K562 (cell line): ENCODE measurements around the gene ARHGAP26. TPM values are rescaled to one million over a fixed set of nuclear protein-coding genes. Genes with fewer than 3 reads are reported as not detected.

Experiments
- ATAC-seq: fragments of 200-7000 bp; cut with Tn5 transposase; 3 replicates; pipeline ENCODE4 v1.9.1; 2020; ENCODE audit warnings: moderate library complexity
- BruUV-seq: library from RNA; stranded (reverse); fragments of 400-500 nt; replicated peaks from 2 replicates; lab custom pipeline; 2021; lab: Mats Ljungman, UMichigan
- CTCF ChIA-PET: fragments of 300-600 bp; formaldehyde crosslinking; extraction: SDS; loops from one replicate; lab custom pipeline; 2021; ENCODE audit warnings: low intra/inter-chr PET ratio; lab: Yijun Ruan, JAX
- POLR2A ChIA-PET: fragments of 300-600, 350-650 bp; sonication (Branson Sonifier 250); formaldehyde crosslinking; extraction: SDS; loops from one replicate; lab custom pipeline; 2021; ENCODE audit warnings: antibody characterized with exemption, inconsistent platforms; lab: Yijun Ruan, JAX
- DNase-seq, 4 experiments: peaks; one replicate each; pipeline versions ENCODE4 v3.0.0 to v3.0.0-alpha.2; 2011 to 2018; ENCODE audit warnings: low spot score in 3 of 4, mixed read lengths in 3 of 4; ENCODE audit errors: extremely low read depth in 1 of 4
- FAIRE-seq: peaks from 2 replicates; lab custom pipeline; 2011; peaks lifted over from hg19 to GRCh38; lab: Jason Lieb, UNC
- H2AFZ ChIP-seq: 2 replicates; pipeline ENCODE4 v1.6.0; 2011; ENCODE audit warnings: low read depth, low read length, control low read depth, inconsistent platforms
- H3K27ac ChIP-seq: fragments of 200-600 bp; 3 replicates; pipeline ENCODE4 v1.8.0; 2011; ENCODE audit warnings: low read depth, mild to moderate bottlenecking, control low read depth, inconsistent platforms, low read length, moderate library complexity, mixed read lengths; ENCODE audit errors: extremely low read depth
- H3K27me3 ChIP-seq, 2 experiments: fragments of 300-600 bp in 1 of 2; 2 replicates in 1 of 2; 3 replicates in 1 of 2; pipeline versions ENCODE4 v1.6.0 to v1.8.0; 2011; ENCODE audit warnings: inconsistent platforms in 2 of 2, low read length in 2 of 2, mild to moderate bottlenecking in 1 of 2, mixed read lengths in 1 of 2, moderate library complexity in 1 of 2; ENCODE audit not compliant: control insufficient read depth in 2 of 2, insufficient read depth in 2 of 2
- H3K36me3 ChIP-seq: fragments of 300-600 bp; 3 replicates; pipeline ENCODE4 v1.8.0; 2011; ENCODE audit warnings: mild to moderate bottlenecking, low read length, inconsistent platforms; ENCODE audit not compliant: control insufficient read depth, insufficient read depth
- H3K4me1 ChIP-seq, 2 experiments: fragments of 200-600 bp in 1 of 2; replicated peaks in 1 of 2; 2 replicates in 1 of 2; 3 replicates in 1 of 2; pipeline versions ENCODE4 v1.5.1 to v1.8.0; 2011; ENCODE audit warnings: inconsistent platforms in 2 of 2, low read length in 2 of 2, mild to moderate bottlenecking in 1 of 2, mixed read lengths in 1 of 2, moderate library complexity in 1 of 2; ENCODE audit not compliant: control insufficient read depth in 2 of 2, insufficient read depth in 2 of 2
- H3K4me2 ChIP-seq: 2 replicates; pipeline ENCODE4 v1.6.1; 2011; ENCODE audit warnings: low read length, control low read depth, inconsistent platforms, mixed read lengths; ENCODE audit not compliant: insufficient read depth
- H3K4me3 ChIP-seq: fragments of 200-600 bp; sonication (generic), shearing (Covaris generic); 2 replicates; pipeline ENCODE4 v1.5.1; 2016; ENCODE audit warnings: control low read depth, inconsistent platforms
- H3K79me2 ChIP-seq: fragments of 200-600 bp; 3 replicates; pipeline ENCODE4 v1.8.0; 2011; ENCODE audit warnings: low read length, inconsistent platforms; ENCODE audit not compliant: control insufficient read depth, insufficient read depth
- H3K9ac ChIP-seq, 2 experiments: 2 replicates each; pipeline versions ENCODE4 v1.6.0 to v1.6.1; 2011; ENCODE audit warnings: low read depth in 2 of 2, low read length in 2 of 2, control low read depth in 1 of 2, inconsistent platforms in 1 of 2, mild to moderate bottlenecking in 1 of 2, mixed read lengths in 1 of 2; ENCODE audit not compliant: insufficient read depth in 1 of 2
- H3K9me1 ChIP-seq: one replicate; pipeline ENCODE4 v1.6.0; 2011; ENCODE audit warnings: inconsistent platforms, mild to moderate bottlenecking, low read length, moderate library complexity; ENCODE audit not compliant: control insufficient read depth, insufficient read depth
- H3K9me3 ChIP-seq: replicated peaks from 2 replicates; pipeline ENCODE4 v1.5.1; 2011; ENCODE audit warnings: low read depth, low read length, inconsistent platforms; ENCODE audit not compliant: control insufficient read depth, insufficient read depth
- H4K20me1 ChIP-seq: replicated peaks from 2 replicates; pipeline ENCODE4 v1.6.1; 2011; ENCODE audit warnings: low read length, inconsistent platforms, mixed read lengths; ENCODE audit not compliant: control insufficient read depth, insufficient read depth
- ETS2 ChIP-seq: IDR thresholded peaks from 2 replicates; pipeline ENCODE4 v1.6.1; 2016; ENCODE audit warnings: borderline replicate concordance, missing genetic modification characterization, mild to moderate bottlenecking, moderate library complexity, missing compliant biosample characterization; ENCODE audit not compliant: poor library complexity, severe bottlenecking
- GTF2E2 ChIP-seq: fragments of 200-800 bp; sonication (Bioruptor generic); IDR thresholded peaks from 2 replicates; pipeline ENCODE4 v1.6.1; 2016; ENCODE audit warnings: missing genetic modification characterization, missing compliant biosample characterization
- NFE2 ChIP-seq: IDR thresholded peaks from 2 replicates; pipeline ENCODE4 v1.6.1; 2014; ENCODE audit warnings: antibody characterized with exemption, low read depth
- RAD21 ChIP-seq, 2 experiments: fragments of 250-450 bp in 1 of 2; fragments of 450-650 bp in 1 of 2; sonication (Bioruptor Pico) in 1 of 2; formaldehyde crosslinking in 1 of 2; IDR thresholded peaks in 1 of 2; conservative IDR thresholded peaks in 1 of 2; 2 replicates each; pipeline versions ENCODE4 v1.4.0 to v1.8.0; 2020 to 2022; ENCODE audit warnings: mild to moderate bottlenecking in 2 of 2, moderate library complexity in 1 of 2
- RAD51 ChIP-seq: fragments of 450-650 bp; IDR thresholded peaks from 2 replicates; pipeline ENCODE4 v1.7.1; 2016; ENCODE audit warnings: low read depth, mild to moderate bottlenecking, borderline replicate concordance
- SREBF2 ChIP-seq: sonication (generic); formaldehyde crosslinking; IDR thresholded peaks from 2 replicates; pipeline ENCODE4 v1.4.0; 2020; ENCODE audit warnings: mild to moderate bottlenecking, missing genetic modification reagents
- TGIF2 ChIP-seq: sonication (generic); formaldehyde crosslinking; IDR thresholded peaks from 2 replicates; pipeline ENCODE4 v1.8.1; 2022; ENCODE audit warnings: mild to moderate bottlenecking, missing genetic modification reagents, moderate library complexity
- ZKSCAN8 ChIP-seq: fragments of 200-800 bp; sonication (Bioruptor generic); IDR thresholded peaks from 2 replicates; pipeline ENCODE4 v1.6.1; 2016; ENCODE audit warnings: missing genetic modification characterization, missing compliant biosample characterization
- ZNF197 ChIP-seq: fragments of 200-800 bp; sonication (Bioruptor generic); IDR thresholded peaks from 2 replicates; pipeline ENCODE4 v1.6.1; 2016; ENCODE audit warnings: low read depth, missing genetic modification characterization, missing compliant biosample characterization
- ZNF586 ChIP-seq: fragments of 450-650 bp; formaldehyde crosslinking; conservative IDR thresholded peaks from 2 replicates; pipeline ENCODE4 v1.4.0; 2020; ENCODE audit warnings: mild to moderate bottlenecking, moderate library complexity
- ZNF644 ChIP-seq: fragments of 200-800 bp; sonication (Bioruptor generic); IDR thresholded peaks from 2 replicates; pipeline ENCODE4 v1.6.1; 2016; ENCODE audit warnings: low read depth, missing genetic modification characterization, missing compliant biosample characterization
- ZNF766 ChIP-seq: fragments of 200-800 bp; sonication (Bioruptor generic); conservative IDR thresholded peaks from 2 replicates; pipeline ENCODE4 v1.6.1; 2016; ENCODE audit warnings: missing genetic modification characterization, missing compliant biosample characterization
- WGBS: fragments of 100-300 bp; shearing (Covaris generic); methylation state at CpG from one replicate; pipeline ENCODE4 v1.1.6; 2016; ENCODE audit warnings: low coverage, mixed read lengths; ENCODE audit not compliant: insufficient coverage; ENCODE audit errors: missing lambda C conversion rate; 5-methylcytosine and 5-hydroxymethylcytosine counted together
- in situ Hi-C: fragments of 300-500 bp; cut with MboI; formaldehyde crosslinking; loops from 4 replicates; pipeline ENCODE4 v1.15.0; 2018; ENCODE audit warnings: inconsistent platforms, mixed read lengths
- intact Hi-C: fragments of 100-400 bp; cut with micrococcal nuclease; formaldehyde crosslinking; loops from 2 replicates; pipeline ENCODE4 v1.14.2; 2022
- polyA plus RNA-seq, 8 experiments: library from polyadenylated mRNA; depleted of rRNA in 4 of 8; stranded (reverse) in 5 of 8; unstranded in 3 of 8; fragments of >200 nt; fragmentation: Nextera tagmentation in 2 of 8; fragmentation: Illumina TruSeq in 1 of 8; extraction: Ambion mirVana in 2 of 8; extraction: Trizol in 1 of 8; gene quantifications; 2 replicates each; pipeline versions ENCODE4 v1.2.1 to v1.2.3, GENCODE V29; 2011 to 2014; ENCODE audit warnings: inconsistent platforms in 1 of 8, missing spikeins in 1 of 8
- total RNA-seq, 7 experiments: library from RNA; depleted of rRNA in 6 of 7; stranded (reverse); fragments of >200 nt in 6 of 7; fragmentation: Illumina TruSeq in 2 of 7; extraction: Trizol in 2 of 7; gene quantifications; 2 replicates each; pipeline versions ENCODE4 v1.2.1 to v1.2.3, GENCODE V29; 2011 to 2021; ENCODE audit warnings: low replicate concordance in 1 of 7
- TF ChIP-seq, protein P1 (sequence below): fragments of 250-450 bp; sonication (Bioruptor Pico); IDR thresholded peaks from 2 replicates; pipeline ENCODE4 v1.8.0; 2022; ENCODE audit warnings: moderate library complexity, mild to moderate bottlenecking, inconsistent platforms
- TF ChIP-seq, protein P2 (sequence below): fragments of 450-650 bp; formaldehyde crosslinking; IDR thresholded peaks from 2 replicates; pipeline ENCODE4 v1.4.0; 2022; ENCODE audit warnings: mild to moderate bottlenecking, moderate library complexity
- TF ChIP-seq, protein P3 (sequence below), 2 experiments: IDR thresholded peaks in 1 of 2; conservative IDR thresholded peaks in 1 of 2; 2 replicates each; pipeline ENCODE4 v1.6.1; 2016; ENCODE audit warnings: low read depth in 2 of 2, mild to moderate bottlenecking in 1 of 2, missing compliant biosample characterization in 1 of 2, missing genetic modification characterization in 1 of 2, moderate library complexity in 1 of 2

Gene ARHGAP26
- total and polyA plus RNA-seq, 9 of the 15 experiments (the other 6 are each of a cell fraction or from before 2014, with no cell fraction given) = 0.13 to 1.1 (median 0.55) TPM

DNA sequence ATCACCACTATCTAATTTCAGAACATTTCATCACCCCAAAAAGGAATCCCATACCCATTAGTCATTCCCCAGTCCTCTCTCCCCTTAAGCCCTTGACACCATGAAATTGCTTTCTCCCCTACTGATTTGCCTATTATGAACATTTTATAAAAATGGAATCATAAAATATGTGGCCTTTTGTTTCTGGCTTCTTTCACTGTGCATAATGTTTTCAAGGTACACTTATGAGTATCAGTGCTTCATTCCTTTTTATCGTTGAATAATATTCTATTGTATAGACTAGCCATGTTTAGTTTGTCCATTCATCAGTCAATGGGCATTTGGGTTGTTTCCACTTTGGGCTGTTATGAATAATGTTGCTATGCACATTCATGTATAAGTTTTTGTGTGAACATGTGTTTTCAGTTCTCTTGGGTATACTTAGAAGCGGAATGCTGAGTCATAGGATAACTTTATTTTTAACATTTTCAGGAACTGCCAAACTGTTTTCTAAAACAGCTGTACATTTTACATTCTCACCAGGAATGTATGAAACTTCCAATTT, 43.9 kb upstream of the ARHGAP26 start (continued):
- TF ChIP-seq GTF2E2 (tag) (0 out of 2 replicates have a peak, but pooled peaks have one; percentile 54), NFE2 (peak; percentile 72), ZNF644 (peak; percentile 45; the same call in 1 of the 2 replicates)
- TF ChIP-seq, protein P1, sequence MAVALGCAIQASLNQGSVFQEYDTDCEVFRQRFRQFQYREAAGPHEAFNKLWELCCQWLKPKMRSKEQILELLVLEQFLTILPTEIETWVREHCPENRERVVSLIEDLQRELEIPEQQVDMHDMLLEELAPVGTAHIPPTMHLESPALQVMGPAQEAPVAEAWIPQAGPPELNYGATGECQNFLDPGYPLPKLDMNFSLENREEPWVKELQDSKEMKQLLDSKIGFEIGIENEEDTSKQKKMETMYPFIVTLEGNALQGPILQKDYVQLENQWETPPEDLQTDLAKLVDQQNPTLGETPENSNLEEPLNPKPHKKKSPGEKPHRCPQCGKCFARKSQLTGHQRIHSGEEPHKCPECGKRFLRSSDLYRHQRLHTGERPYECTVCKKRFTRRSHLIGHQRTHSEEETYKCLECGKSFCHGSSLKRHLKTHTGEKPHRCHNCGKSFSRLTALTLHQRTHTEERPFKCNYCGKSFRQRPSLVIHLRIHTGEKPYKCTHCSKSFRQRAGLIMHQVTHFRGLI = 0 out of 2 replicates have a peak, but pooled peaks have one; percentile 25
- TF ChIP-seq, all 486 proteins: peak for 23

DNA sequence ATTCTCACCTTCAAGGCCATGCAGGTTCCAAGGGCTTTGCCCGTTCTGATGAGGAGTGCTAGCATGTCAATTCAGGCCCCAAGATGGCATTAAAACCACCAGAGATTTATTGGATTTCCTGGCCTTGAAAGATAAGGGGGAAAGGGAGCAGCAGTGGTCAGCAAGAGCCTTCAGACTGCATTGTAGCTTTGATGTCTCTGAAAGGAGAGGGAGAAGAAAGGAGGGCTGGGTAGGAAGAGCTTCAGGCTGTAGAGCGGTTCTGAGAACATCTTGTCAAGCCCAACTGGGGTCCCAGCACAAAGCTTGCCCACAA, 42.5 kb upstream of the ARHGAP26 start:
- no peak overlapping the region for H3K9ac ChIP-seq
- no peaks in the 10 kb centered on the region; a peak in 1 of 5 replicates for H3K4me1 ChIP-seq
- H3K4me2 ChIP-seq = no peak overlapping the region
- no peaks in the 10 kb centered on the region for H4K20me1 ChIP-seq
- no peaks in the 10 kb centered on the region for H3K79me2 ChIP-seq
- WGBS = 0% methylated on average over 2 of the region's 2 CpGs
- BruUV-seq = no TSS peak
- ChIA-PET POLR2A (interaction anchor here (0.7 kb wide), 1 partner anchor 42 kb away, joined by 3 read pairs; the partner anchor contains the start of gene ARHGAP26), CTCF (no interaction called here)
- ATAC-seq = no peak
- no peaks in the 10 kb centered on the region for H3K9me1 ChIP-seq
- in situ Hi-C loops (no loop called here), intact Hi-C loops (no loop called here)
- FAIRE-seq = no peak
- no peak overlapping the region for H3K27ac ChIP-seq
- H2AFZ ChIP-seq = no peak overlapping the region
- DNase-seq = no peak
- no peaks in the 10 kb centered on the region for H3K36me3 ChIP-seq
- H3K9me3 ChIP-seq = no peaks in the 10 kb centered on the region
- peaks cover 0 to 8% of the 10 kb centered on the region in 2 experiments; a peak in 2 of 5 replicates for H3K27me3 ChIP-seq
- H3K4me3 ChIP-seq = no peak overlapping the region
- peak; percentile 65; the same call in 1 of the 2 replicates for TF ChIP-seq ZKSCAN8 (CRISPR knock-in tag)
- 0 out of 2 replicates have a peak, but pooled peaks have one; percentile 22 for TF ChIP-seq ZNF766 (CRISPR knock-in tag)
- no peak for TF ChIP-seq TGIF2 (CRISPR knock-in tag)
- no peak for TF ChIP-seq RAD51
- no peak for TF ChIP-seq ETS2 (tag)
- TF ChIP-seq, protein P2, sequence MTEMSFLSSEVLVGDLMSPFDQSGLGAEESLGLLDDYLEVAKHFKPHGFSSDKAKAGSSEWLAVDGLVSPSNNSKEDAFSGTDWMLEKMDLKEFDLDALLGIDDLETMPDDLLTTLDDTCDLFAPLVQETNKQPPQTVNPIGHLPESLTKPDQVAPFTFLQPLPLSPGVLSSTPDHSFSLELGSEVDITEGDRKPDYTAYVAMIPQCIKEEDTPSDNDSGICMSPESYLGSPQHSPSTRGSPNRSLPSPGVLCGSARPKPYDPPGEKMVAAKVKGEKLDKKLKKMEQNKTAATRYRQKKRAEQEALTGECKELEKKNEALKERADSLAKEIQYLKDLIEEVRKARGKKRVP = 0 out of 2 replicates have a peak, but pooled peaks have one; percentile 41
- TF ChIP-seq, protein P3, sequence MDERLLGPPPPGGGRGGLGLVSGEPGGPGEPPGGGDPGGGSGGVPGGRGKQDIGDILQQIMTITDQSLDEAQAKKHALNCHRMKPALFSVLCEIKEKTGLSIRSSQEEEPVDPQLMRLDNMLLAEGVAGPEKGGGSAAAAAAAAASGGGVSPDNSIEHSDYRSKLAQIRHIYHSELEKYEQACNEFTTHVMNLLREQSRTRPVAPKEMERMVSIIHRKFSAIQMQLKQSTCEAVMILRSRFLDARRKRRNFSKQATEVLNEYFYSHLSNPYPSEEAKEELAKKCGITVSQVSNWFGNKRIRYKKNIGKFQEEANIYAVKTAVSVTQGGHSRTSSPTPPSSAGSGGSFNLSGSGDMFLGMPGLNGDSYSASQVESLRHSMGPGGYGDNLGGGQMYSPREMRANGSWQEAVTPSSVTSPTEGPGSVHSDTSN (CRISPR knock-in tag; IDR thresholded peaks at IDR 0.05; ENCODE audit: low read depth) = no peak
- TF ChIP-seq, protein P3 (tag; conservative IDR thresholded peaks at IDR 0.05; ENCODE audit: low read depth) = peak; percentile 58
- TF ChIP-seq RAD21 (CRISPR knock-in tag; conservative IDR thresholded peaks at IDR 0.05 in 1 of 2, IDR thresholded peaks at IDR 0.05 in 1 of 2) = peak in 1 of 2 experiments; percentile 8; a peak in 1 of 4 replicates
- TF ChIP-seq SREBF2 (CRISPR knock-in tag) = no peak
- no peak for TF ChIP-seq ZNF586
- TF ChIP-seq ZNF197 (CRISPR knock-in tag) = 0 out of 2 replicates have a peak, but pooled peaks have one; percentile 44
